HEK293T (cell line): Measurements from ENCODE around the gene PDZD2.

Experiments
- BHLHE40 ChIP-seq: fragments of 450-650 bp; IDR thresholded peaks from 2 replicates; pipeline ENCODE4 v1.6.1; 2016; ENCODE audit warnings: mild to moderate bottlenecking, moderate library complexity, borderline replicate concordance
- L3MBTL2 ChIP-seq: fragments of 450-650 bp; conservative IDR thresholded peaks from 2 replicates; pipeline ENCODE4 v1.6.1; 2016; ENCODE audit warnings: mild to moderate bottlenecking
- ZNF384 ChIP-seq: fragments of 450-650 bp; IDR thresholded peaks from 2 replicates; pipeline ENCODE4 v1.6.1; 2016

- TF ChIP-seq BHLHE40 (no peak), ZNF384 (no peak), L3MBTL2 (no peak)
Observed at GRCh38 chr5:31898036-31898632, 259.2 kb downstream of the PDZD2 start.
